Thyroid gland (tissue), 4 donors: Measurements from ENCODE around the gene RRM2.

Source experiments
- CTCF ChIP-seq, 6 experiments: fragments of 200-600 bp in 3 of 6; fragments of 450-650 bp in 3 of 6; sonication (generic) in 3 of 6; IDR thresholded peaks; one replicate each; pipeline ENCODE4 v1.5.1; 2016 to 2019; ENCODE audit warnings: antibody characterized with exemption in 6 of 6, mild to moderate bottlenecking in 2 of 6, inconsistent platforms in 1 of 6, moderate library complexity in 1 of 6
- POLR2A ChIP-seq, 2 donors: fragments of 450-650 bp; IDR thresholded peaks; one replicate each; pipeline ENCODE4 v1.6.1; 2017; ENCODE audit warnings: antibody characterized with exemption in 2 of 2, mild to moderate bottlenecking in 2 of 2, moderate library complexity in 1 of 2

GRCh38 chr2:10101491-10101890 lies 21.0 kb upstream of the RRM2 start:
- no peak for TF ChIP-seq CTCF (IDR thresholded peaks at IDR 0.05)
- TF ChIP-seq POLR2A (IDR thresholded peaks at IDR 0.05), result no peak
